ENCODE results near the gene DSC1.

DNA sequence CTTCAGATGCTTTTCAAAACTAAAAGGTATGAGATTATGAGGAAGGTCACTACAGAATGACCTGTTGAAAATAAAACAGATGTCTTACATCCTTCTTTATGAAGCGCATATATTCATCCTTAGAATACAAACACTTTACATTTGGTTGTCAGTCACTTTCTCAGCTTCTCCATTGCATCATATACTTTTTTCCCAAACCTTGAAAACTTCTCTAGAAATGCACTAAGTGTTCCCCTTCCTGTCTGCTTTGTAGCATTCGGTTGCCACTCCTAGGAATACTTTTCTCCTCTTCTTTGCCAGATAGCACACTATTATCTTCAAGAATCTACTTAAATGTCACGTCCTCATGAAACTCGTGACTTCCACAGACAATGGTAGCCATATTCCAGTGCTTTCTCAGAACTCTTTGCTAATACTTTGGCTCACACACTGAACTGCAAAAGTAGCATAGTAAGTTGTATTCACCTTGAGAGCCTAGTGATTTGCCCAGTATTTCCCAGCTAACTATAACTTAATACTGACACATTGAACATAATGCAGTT, 27.6 kb downstream of the DSC1 start:
- TF ChIP-seq CTCF (IDR thresholded peaks at IDR 0.05) (no peak), TCF7L2 (IDR thresholded peaks at IDR 0.05; ENCODE audit: low read depth, low read length) (no peak), POLR2AphosphoS5 (IDR thresholded peaks at IDR 0.05; ENCODE audit: low read depth, low read length) (no peak)
- TF ChIP-seq, protein P1, sequence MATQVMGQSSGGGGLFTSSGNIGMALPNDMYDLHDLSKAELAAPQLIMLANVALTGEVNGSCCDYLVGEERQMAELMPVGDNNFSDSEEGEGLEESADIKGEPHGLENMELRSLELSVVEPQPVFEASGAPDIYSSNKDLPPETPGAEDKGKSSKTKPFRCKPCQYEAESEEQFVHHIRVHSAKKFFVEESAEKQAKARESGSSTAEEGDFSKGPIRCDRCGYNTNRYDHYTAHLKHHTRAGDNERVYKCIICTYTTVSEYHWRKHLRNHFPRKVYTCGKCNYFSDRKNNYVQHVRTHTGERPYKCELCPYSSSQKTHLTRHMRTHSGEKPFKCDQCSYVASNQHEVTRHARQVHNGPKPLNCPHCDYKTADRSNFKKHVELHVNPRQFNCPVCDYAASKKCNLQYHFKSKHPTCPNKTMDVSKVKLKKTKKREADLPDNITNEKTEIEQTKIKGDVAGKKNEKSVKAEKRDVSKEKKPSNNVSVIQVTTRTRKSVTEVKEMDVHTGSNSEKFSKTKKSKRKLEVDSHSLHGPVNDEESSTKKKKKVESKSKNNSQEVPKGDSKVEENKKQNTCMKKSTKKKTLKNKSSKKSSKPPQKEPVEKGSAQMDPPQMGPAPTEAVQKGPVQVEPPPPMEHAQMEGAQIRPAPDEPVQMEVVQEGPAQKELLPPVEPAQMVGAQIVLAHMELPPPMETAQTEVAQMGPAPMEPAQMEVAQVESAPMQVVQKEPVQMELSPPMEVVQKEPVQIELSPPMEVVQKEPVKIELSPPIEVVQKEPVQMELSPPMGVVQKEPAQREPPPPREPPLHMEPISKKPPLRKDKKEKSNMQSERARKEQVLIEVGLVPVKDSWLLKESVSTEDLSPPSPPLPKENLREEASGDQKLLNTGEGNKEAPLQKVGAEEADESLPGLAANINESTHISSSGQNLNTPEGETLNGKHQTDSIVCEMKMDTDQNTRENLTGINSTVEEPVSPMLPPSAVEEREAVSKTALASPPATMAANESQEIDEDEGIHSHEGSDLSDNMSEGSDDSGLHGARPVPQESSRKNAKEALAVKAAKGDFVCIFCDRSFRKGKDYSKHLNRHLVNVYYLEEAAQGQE (IDR thresholded peaks at IDR 0.05; ENCODE audit: insufficient read depth in 1 of 2, low read depth in 2 of 2, low read length in 1 of 2) = no peak

Data from Panc1 (cell line).